GM12865 (cell line): ENCODE data around the gene BPIFA1.

Experiments
- DNase-seq: peaks from one replicate; pipeline ENCODE4 v3.0.0; 2010; ENCODE audit warnings: low read depth
- H3K4me3 ChIP-seq: 2 replicates; pipeline ENCODE4 v1.5.1; 2011; ENCODE audit warnings: mild to moderate bottlenecking, low read depth, low read length, control low read depth
- TF ChIP-seq, protein P1 (sequence below): IDR thresholded peaks from 2 replicates; pipeline ENCODE4 v1.5.1; 2011; ENCODE audit warnings: low read length, control low read depth, low read depth, inconsistent platforms; ENCODE audit not compliant: insufficient read depth; ENCODE audit errors: missing control alignments

BPIFA1 gene

DNA sequence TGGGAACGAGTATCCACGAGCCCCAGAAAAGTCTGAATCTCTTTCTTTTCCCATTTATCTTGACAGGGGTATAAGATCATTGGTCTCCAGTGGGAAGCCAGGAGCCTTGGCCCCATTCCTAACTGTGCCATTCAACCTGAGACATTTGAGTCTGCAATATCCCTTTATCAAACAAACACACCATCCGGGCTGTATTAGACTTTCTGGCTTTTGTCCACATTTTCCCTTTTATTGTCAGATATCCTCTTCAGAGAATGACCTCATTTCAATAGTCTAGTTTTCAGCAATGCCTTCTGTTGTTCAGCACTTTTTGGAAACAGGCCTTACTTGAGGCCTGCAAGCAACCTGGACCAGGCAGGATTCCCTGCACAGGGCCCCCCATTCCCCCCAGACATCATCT, 15.7 kb downstream of the BPIFA1 start:
- TF ChIP-seq, protein P1, sequence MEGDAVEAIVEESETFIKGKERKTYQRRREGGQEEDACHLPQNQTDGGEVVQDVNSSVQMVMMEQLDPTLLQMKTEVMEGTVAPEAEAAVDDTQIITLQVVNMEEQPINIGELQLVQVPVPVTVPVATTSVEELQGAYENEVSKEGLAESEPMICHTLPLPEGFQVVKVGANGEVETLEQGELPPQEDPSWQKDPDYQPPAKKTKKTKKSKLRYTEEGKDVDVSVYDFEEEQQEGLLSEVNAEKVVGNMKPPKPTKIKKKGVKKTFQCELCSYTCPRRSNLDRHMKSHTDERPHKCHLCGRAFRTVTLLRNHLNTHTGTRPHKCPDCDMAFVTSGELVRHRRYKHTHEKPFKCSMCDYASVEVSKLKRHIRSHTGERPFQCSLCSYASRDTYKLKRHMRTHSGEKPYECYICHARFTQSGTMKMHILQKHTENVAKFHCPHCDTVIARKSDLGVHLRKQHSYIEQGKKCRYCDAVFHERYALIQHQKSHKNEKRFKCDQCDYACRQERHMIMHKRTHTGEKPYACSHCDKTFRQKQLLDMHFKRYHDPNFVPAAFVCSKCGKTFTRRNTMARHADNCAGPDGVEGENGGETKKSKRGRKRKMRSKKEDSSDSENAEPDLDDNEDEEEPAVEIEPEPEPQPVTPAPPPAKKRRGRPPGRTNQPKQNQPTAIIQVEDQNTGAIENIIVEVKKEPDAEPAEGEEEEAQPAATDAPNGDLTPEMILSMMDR, result no peak
- H3K4me3 ChIP-seq, result no peak overlapping the region
- no peak for DNase-seq

DNA sequence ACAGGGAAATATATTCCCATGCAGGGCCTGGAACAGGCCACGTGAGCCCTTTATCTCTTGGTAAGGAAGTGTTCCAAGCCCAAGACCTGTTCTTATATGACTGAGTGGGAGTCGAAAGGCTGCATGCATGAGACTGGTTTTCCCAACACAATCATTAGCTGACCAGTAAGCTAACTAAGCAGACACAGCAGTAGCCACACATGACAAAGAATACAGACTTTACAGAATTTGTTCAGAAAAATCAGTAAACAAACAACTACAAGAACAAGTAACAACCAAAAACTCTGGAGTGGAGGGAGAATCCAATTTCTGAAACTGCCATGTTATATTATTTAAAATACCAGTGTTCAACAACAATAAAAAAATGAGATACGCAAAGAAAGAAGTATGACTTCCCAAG, 16.7 kb downstream of the BPIFA1 start:
- DNase-seq, result no peak
- H3K4me3 ChIP-seq, result no peak overlapping the region
- TF ChIP-seq, protein P1, result no peak

DNA sequence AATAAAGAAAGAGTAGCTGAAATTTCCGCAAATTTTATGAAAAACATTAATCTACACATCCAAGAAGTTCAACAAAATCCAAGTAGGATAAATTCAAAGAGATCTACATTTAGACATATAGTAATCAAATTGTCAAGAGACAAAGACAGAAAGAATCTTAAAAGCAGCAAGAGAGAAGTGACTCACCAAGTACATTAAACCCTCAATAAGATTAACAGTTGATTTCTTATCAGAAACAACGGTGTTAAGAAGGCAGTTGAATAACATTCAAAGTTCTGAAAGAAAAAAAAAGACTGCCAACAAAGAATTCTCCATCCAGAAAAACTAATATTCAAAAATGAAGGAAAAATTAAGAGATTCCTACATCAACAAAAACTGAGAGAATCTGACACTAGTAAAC, 19.2 kb downstream of the BPIFA1 start:
- DNase-seq, result no peak
- TF ChIP-seq, protein P1, result no peak
- H3K4me3 ChIP-seq, result no peak overlapping the region

DNA sequence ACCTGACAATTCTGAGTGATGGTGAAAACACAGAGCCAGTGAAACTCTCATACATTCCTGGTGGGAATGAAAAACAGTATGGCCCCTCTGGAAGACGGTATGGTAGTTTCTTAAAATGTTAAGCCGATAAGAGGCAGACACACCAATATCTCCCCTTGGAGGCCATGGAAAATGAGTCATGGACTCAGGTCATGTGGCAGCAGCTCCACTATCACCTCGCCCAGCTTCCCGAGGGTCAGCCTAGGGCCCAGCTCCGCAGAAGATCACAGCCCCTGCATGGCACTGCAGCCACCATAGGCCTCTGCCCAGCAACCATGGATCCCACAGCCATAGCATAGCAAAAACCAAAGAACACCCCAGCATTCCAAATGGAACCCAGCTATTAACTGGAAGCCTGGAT, 21.4 kb downstream of the BPIFA1 start:
- H3K4me3 ChIP-seq, result no peak overlapping the region
- DNase-seq, result no peak
- TF ChIP-seq, protein P1, result no peak

DNA sequence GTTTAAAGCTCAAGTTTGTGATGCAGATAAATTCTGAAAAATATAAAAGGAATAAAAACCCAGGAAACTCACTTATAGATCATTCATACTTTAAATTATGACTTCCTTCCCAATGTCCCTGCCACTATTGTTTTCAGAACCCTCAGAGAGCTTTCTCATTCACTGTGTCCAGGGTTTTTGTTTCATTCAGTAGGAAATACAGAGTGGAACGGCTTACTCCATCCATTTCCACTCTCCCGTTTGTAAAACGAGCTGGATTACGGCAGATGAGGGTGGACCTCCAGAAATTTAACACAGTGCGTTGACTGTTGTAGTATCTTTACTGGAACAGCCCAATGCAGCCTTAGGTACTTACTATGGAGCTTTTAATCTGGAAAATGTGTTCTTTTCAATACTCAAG, 23.6 kb downstream of the BPIFA1 start:
- TF ChIP-seq, protein P1, result no peak
- no peak for DNase-seq
- no peak overlapping the region for H3K4me3 ChIP-seq

DNA sequence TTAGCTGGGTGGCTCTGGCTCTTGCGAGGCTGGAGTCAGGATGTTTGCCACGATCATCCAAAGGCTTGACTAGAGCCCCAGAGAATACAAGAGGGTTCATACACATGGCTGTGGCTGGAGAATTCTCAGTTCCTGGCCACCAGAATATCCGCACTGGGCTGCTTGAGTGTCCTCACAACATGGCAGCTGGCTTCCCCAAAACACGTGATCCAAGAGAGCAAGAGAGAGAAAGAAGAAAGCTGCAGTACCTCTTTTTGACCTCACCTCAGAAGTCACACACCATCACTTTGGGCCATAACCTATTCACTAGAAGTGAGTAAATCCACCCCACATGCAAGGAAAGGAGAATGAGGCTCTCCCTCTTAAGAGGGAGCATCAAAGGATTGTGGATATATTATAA, 25.7 kb downstream of the BPIFA1 start:
- TF ChIP-seq, protein P1, result no peak
- DNase-seq, result no peak
- H3K4me3 ChIP-seq, result no peak overlapping the region

DNA sequence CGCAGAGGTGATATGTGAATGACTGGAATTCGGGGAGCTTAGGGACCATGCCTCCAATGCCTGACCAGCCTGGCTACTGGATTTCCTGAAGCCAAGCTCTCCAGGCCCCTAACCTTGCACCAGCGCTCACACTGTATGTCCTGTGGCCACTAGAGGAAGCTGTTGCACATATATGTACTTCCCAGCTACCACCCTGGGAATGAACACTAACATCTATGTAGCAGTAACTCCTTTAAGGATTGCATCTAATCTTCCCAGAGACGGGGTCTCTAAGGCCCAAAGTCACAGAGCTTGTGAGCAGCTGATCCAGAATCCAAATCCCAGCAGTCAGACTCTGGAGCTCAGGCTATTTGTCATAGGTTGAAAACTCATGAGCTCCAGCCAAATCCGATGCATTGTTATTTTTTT, 26.9 kb downstream of the BPIFA1 start:
- DNase-seq, result peak; percentile 23

More for the DNA sequence above, 26.9 kb downstream of the BPIFA1 start:
- no peak overlapping the region for H3K4me3 ChIP-seq
- TF ChIP-seq, protein P1, result peak; percentile 41
